Measurements from ENCODE around the gene SLC39A9. TPM values are rescaled to one million over a fixed set of nuclear protein-coding genes. Genes with fewer than 3 reads are reported as not detected.

SLC39A9 gene
- total RNA-seq, 1 experiment from 2014 or later: 80.2 TPM

- Histone ChIP-seq H3K79me2 (ENCODE audit: insufficient read depth, low read length) (peaks cover 61% of the 10 kb centered on the region), H3K4me1 (ENCODE audit: control insufficient read depth in 1 of 2, insufficient read depth in 2 of 2, low read length in 2 of 2) (no peaks in the 10 kb centered on the region), H3K4me2 (ENCODE audit: low read length) (no peak overlapping the region), H3K9ac (ENCODE audit: low read length) (no peak overlapping the region), H4K20me1 (ENCODE audit: insufficient read depth) (no peaks in the 10 kb centered on the region), H3K27ac (ENCODE audit: low read depth, low read length) (no peak overlapping the region), H2AFZ (ENCODE audit: low read depth, low read length, poor library complexity, severe bottlenecking) (no peak overlapping the region), H3K9me2 (ENCODE audit: insufficient read depth) (no peaks in the 10 kb centered on the region; the same call in 1 of the 2 replicates), H3K4me3 (replicated peaks in 1 of 2; ENCODE audit: low read depth in 1 of 2, low read length in 2 of 2) (no peak overlapping the region), H3K36me3 (ENCODE audit: control insufficient read depth in 1 of 2, insufficient read depth in 2 of 2, low read length in 2 of 2) (peaks cover 3 to 14% of the 10 kb centered on the region in 2 experiments; a peak in 3 of 4 replicates), H3K9me3 (ENCODE audit: control insufficient read depth in 1 of 2, insufficient read depth in 1 of 2, low read depth in 1 of 2, low read length in 2 of 2) (no peaks in the 10 kb centered on the region), H3K27me3 (ENCODE audit: insufficient read depth, low read length) (no peaks in the 10 kb centered on the region)
- intact Hi-C loops (cut with micrococcal nuclease): no loop called here
- ChIA-PET POLR2A (no interaction called here), RAD21 (ENCODE audit: low non-redundant PET in 1 of 2, low total read pairs in 2 of 2, uncharacterized antibody in 2 of 2, unreplicated experiment in 2 of 2) (no interaction called here), CTCF (no interaction called here)
- no TSS peak for BruUV-seq (replicated peaks)
- ATAC-seq (no peak), DNase-seq (ENCODE audit: low read depth, low spot score) (no peak)
- TF ChIP-seq ZBTB33 (IDR thresholded peaks at IDR 0.05; ENCODE audit: extremely low read depth, insufficient replicate concordance, low read length) (no peak), SIN3A (IDR thresholded peaks at IDR 0.05; ENCODE audit: low read depth) (no peak), POLR2AphosphoS5 (IDR thresholded peaks at IDR 0.05; ENCODE audit: low read depth, low read length) (no peak), CTCF (IDR thresholded peaks at IDR 0.05 in 2 of 3, conservative IDR thresholded peaks at IDR 0.05 in 1 of 3; ENCODE audit: borderline replicate concordance in 1 of 3, insufficient read depth in 1 of 3, low read depth in 2 of 3, low read length in 2 of 3) (no peak)
These were observed 30.0 kb downstream of the SLC39A9 start for GRCh38 chr14:69428289-69428998.
